ENCODE measurements around the gene KRT76.

KRT76 gene

DNA sequence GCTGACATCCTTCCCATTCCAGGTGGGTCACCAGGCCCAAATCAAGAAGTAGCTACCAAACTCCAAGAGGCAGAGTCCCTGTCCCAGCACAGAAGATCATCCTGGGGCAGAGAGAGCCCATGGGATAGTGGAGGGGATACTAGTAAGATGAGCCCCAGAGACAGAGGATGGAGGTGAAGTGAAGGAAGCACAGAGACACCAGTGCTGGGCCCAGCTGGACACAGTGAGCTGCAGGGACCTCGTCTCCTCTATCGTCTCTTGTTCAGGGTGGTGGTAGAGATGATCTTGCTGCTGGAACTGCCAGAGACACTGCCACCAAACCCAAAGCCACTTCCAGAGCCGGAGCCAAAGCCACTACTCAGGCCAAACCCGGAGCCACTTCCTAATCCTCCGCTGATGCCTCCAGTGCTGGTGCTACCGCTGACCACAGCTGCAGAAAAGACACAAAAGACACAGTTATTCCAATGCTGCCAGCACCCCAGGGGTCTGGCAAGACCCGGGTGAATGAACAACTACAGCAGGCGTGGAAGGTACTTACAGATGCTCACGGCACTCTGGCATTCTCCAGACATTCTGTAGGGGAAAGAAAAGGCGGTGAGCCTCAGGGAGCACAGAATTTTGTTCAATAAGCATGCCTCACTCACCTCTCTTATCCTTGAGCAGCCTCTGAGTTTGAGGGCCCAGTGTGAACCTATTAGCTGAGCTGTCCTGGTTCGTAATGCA, 29.8 kb upstream of the KRT76 start:
- H3K4me3 ChIP-seq (ENCODE audit: low read depth, low read length) = no peak overlapping the region
- H3K27ac ChIP-seq = no peak overlapping the region
- H3K9me3 ChIP-seq (ENCODE audit: severe bottlenecking) = no peaks in the 10 kb centered on the region
- DNase-seq = no peak
- H3K27me3 ChIP-seq (ENCODE audit: insufficient read depth, low read depth, severe bottlenecking) = peaks cover 86% of the 10 kb centered on the region
- H3K36me3 ChIP-seq = no peaks in the 10 kb centered on the region
- TF ChIP-seq, protein P1, sequence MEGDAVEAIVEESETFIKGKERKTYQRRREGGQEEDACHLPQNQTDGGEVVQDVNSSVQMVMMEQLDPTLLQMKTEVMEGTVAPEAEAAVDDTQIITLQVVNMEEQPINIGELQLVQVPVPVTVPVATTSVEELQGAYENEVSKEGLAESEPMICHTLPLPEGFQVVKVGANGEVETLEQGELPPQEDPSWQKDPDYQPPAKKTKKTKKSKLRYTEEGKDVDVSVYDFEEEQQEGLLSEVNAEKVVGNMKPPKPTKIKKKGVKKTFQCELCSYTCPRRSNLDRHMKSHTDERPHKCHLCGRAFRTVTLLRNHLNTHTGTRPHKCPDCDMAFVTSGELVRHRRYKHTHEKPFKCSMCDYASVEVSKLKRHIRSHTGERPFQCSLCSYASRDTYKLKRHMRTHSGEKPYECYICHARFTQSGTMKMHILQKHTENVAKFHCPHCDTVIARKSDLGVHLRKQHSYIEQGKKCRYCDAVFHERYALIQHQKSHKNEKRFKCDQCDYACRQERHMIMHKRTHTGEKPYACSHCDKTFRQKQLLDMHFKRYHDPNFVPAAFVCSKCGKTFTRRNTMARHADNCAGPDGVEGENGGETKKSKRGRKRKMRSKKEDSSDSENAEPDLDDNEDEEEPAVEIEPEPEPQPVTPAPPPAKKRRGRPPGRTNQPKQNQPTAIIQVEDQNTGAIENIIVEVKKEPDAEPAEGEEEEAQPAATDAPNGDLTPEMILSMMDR (IDR thresholded peaks at IDR 0.05; ENCODE audit: low read depth, low read length) = no peak

- DNase-seq = no peak
- no peaks in the 10 kb centered on the region for H3K36me3 ChIP-seq
- no peak overlapping the region for H3K27ac ChIP-seq
- no peak overlapping the region for H3K4me3 ChIP-seq (ENCODE audit: low read depth, low read length)
- peaks cover 86% of the 10 kb centered on the region for H3K27me3 ChIP-seq (ENCODE audit: insufficient read depth, low read depth, severe bottlenecking)
- TF ChIP-seq, protein P1 (IDR thresholded peaks at IDR 0.05; ENCODE audit: low read depth, low read length) = no peak
- no peaks in the 10 kb centered on the region for H3K9me3 ChIP-seq (ENCODE audit: severe bottlenecking)
Observed at GRCh38 chr12:52806169-52806811, 29.1 kb upstream of the KRT76 start.

- H3K4me3 ChIP-seq (ENCODE audit: low read depth, low read length) = no peak overlapping the region
- H3K27ac ChIP-seq = no peak overlapping the region
- DNase-seq = no peak
- no peaks in the 10 kb centered on the region for H3K36me3 ChIP-seq
- TF ChIP-seq, protein P1 (IDR thresholded peaks at IDR 0.05; ENCODE audit: low read depth, low read length) = no peak
- no peaks in the 10 kb centered on the region for H3K9me3 ChIP-seq (ENCODE audit: severe bottlenecking)
- H3K27me3 ChIP-seq (ENCODE audit: insufficient read depth, low read depth, severe bottlenecking) = peaks cover 84% of the 10 kb centered on the region
Observed at GRCh38 chr12:52805739-52806138, 28.6 kb upstream of the KRT76 start.

GRCh38 chr12:52805000-52805399, 27.9 kb upstream of the KRT76 start:
- TF ChIP-seq, protein P1 (IDR thresholded peaks at IDR 0.05; ENCODE audit: low read depth, low read length) = no peak
- no peaks in the 10 kb centered on the region for H3K9me3 ChIP-seq (ENCODE audit: severe bottlenecking)
- no peaks in the 10 kb centered on the region for H3K36me3 ChIP-seq
- peaks cover 84% of the 10 kb centered on the region for H3K27me3 ChIP-seq (ENCODE audit: insufficient read depth, low read depth, severe bottlenecking)
- H3K27ac ChIP-seq = no peak overlapping the region
- DNase-seq = no peak
- no peak overlapping the region for H3K4me3 ChIP-seq (ENCODE audit: low read depth, low read length)

GRCh38 chr12:52802442-52802841, 25.3 kb upstream of the KRT76 start:
- DNase-seq = no peak
- peaks cover 80% of the 10 kb centered on the region for H3K27me3 ChIP-seq (ENCODE audit: insufficient read depth, low read depth, severe bottlenecking)
- TF ChIP-seq, protein P1 (IDR thresholded peaks at IDR 0.05; ENCODE audit: low read depth, low read length) = no peak

More at GRCh38 chr12:52802442-52802841, 25.3 kb upstream of the KRT76 start:
- Histone ChIP-seq H3K36me3 (no peaks in the 10 kb centered on the region), H3K4me3 (ENCODE audit: low read depth, low read length) (no peak overlapping the region), H3K27ac (no peak overlapping the region), H3K9me3 (ENCODE audit: severe bottlenecking) (no peaks in the 10 kb centered on the region)
